Upper lobe of left lung (tissue), 6 donors: ENCODE measurements around the gene PAK5. TPM values are rescaled to one million over a fixed set of nuclear protein-coding genes. Genes with fewer than 3 reads are reported as not detected.
A peak's percentile ranks its signal among the peaks of the same experiment; 100 is the strongest.

Source experiments
- ATAC-seq, 2 donors: fragments of 200-7000 bp; cut with Tn5 transposase; one replicate each; pipeline ENCODE4 v1.9.1; 2022; ENCODE audit warnings: mild to moderate bottlenecking in 2 of 2, moderate library complexity in 2 of 2; ENCODE audit not compliant: low FRiP score in 2 of 2
- DNase-seq, 2 donors: peaks; one replicate each; pipeline ENCODE4 v3.0.0-alpha.2; 2019 to 2020
- H3K27ac ChIP-seq, 4 donors: fragments of 200-600 bp; sonication (generic); one replicate each; pipeline ENCODE4 v1.5.1; 2016 to 2019
- H3K27me3 ChIP-seq, 4 donors: fragments of 200-600 bp; sonication (generic); one replicate each; pipeline ENCODE4 v1.5.1; 2017 to 2019
- H3K36me3 ChIP-seq, 4 donors: fragments of 200-600 bp; sonication (generic); one replicate each; pipeline ENCODE4 v1.5.1; 2016 to 2019
- H3K4me1 ChIP-seq, 4 donors: fragments of 200-600 bp; sonication (generic); one replicate each; pipeline ENCODE4 v1.5.1; 2018 to 2019
- H3K4me3 ChIP-seq, 4 donors: fragments of 200-600 bp; sonication (generic); one replicate each; pipeline ENCODE4 v1.5.1; 2017 to 2019; ENCODE audit warnings: mild to moderate bottlenecking in 2 of 4, moderate library complexity in 1 of 4
- H3K9me3 ChIP-seq, 4 donors: fragments of 200-600 bp; sonication (generic); one replicate each; pipeline ENCODE4 v1.5.1; 2018 to 2019
- CTCF ChIP-seq, 6 experiments: fragments of 450-650 bp in 4 of 6; fragments of 200-600 bp in 2 of 6; sonication (generic) in 2 of 6; IDR thresholded peaks; one replicate each; pipeline ENCODE4 v1.5.1; 2016 to 2019; ENCODE audit warnings: antibody characterized with exemption in 6 of 6
- EP300 ChIP-seq, 4 donors: sonication (generic); formaldehyde crosslinking; IDR thresholded peaks; one replicate each; pipeline ENCODE4 v1.5.1; 2017; ENCODE audit warnings: antibody characterized with exemption in 4 of 4, control low read depth in 2 of 4
- POLR2A ChIP-seq, 4 donors: fragments of 450-650 bp; IDR thresholded peaks; one replicate each; pipeline ENCODE4 v1.5.1; 2016 to 2017; ENCODE audit warnings: antibody characterized with exemption in 4 of 4, mild to moderate bottlenecking in 2 of 4
- POLR2AphosphoS5 ChIP-seq, 2 donors: sonication (generic); formaldehyde crosslinking; IDR thresholded peaks; one replicate each; pipeline ENCODE4 v1.5.1; 2017; ENCODE audit warnings: antibody characterized with exemption in 2 of 2
- WGBS, 2 donors: methylation state at CpG; one replicate each; pipeline ENCODE4 v1.1.5; 2017 to 2018; 5-methylcytosine and 5-hydroxymethylcytosine counted together
- total RNA-seq, 6 donors: library from RNA; depleted of rRNA in 4 of 6; stranded (reverse); fragments of >200 nt in 4 of 6; gene quantifications; one replicate each; pipeline versions ENCODE4 v1.1.0 to v1.2.1, GENCODE V29; 2016 to 2021
- donor health status: DM: no; HTN: no; CAD: no; lungs with moderate emphysema.
- donor health status: DM: no; HTN: yes; CAD: no; lungs with severe emphysema.

The PAK5 gene
- total RNA-seq, 6 donors from 2014 or later = 0.17 to 0.30 (median 0.23) TPM; not detected in 2

GRCh38 chr20:9500121-9500520 is 338.8 kb downstream of the PAK5 start:
- TF ChIP-seq POLR2A (IDR thresholded peaks at IDR 0.05) (no peak), EP300 (IDR thresholded peaks at IDR 0.05) (no peak), POLR2AphosphoS5 (IDR thresholded peaks at IDR 0.05) (no peak), CTCF (IDR thresholded peaks at IDR 0.05) (no peak)
- Histone ChIP-seq H3K4me3 (no peak overlapping the region), H3K36me3 (no peaks in the 10 kb centered on the region), H3K9me3 (no peaks in the 10 kb centered on the region), H3K4me1 (peaks cover 0 to 7% (median 0%) of the 10 kb centered on the region in 4 donors), H3K27me3 (no peaks in the 10 kb centered on the region), H3K27ac (no peak overlapping the region)
- ATAC-seq (peak in 1 of 2 donors; percentile 77), DNase-seq (peak in 1 of 2 donors; percentile 53)
- 25 to 49% methylated on average over 2 of the region's 2 CpGs for WGBS, 2 donors

- no peaks in the 10 kb centered on the region for H3K9me3 ChIP-seq
- WGBS, 2 donors = 86 to 90% methylated on average over 5 of the region's 5 CpGs
- TF ChIP-seq EP300 (IDR thresholded peaks at IDR 0.05) (no peak), CTCF (IDR thresholded peaks at IDR 0.05) (no peak), POLR2AphosphoS5 (IDR thresholded peaks at IDR 0.05) (no peak)
- H3K4me3 ChIP-seq = no peak overlapping the region
- ATAC-seq (no peak), DNase-seq (no peak)
- no peaks in the 10 kb centered on the region for H3K36me3 ChIP-seq
- H3K4me1 ChIP-seq = peaks cover 0 to 7% (median 0%) of the 10 kb centered on the region in 4 donors
- no peaks in the 10 kb centered on the region for H3K27me3 ChIP-seq
- no peak overlapping the region for H3K27ac ChIP-seq
Observed at GRCh38 chr20:9499126-9499899, 339.6 kb downstream of the PAK5 start.

- Histone ChIP-seq H3K4me1 (no peaks in the 10 kb centered on the region), H3K27me3 (no peaks in the 10 kb centered on the region), H3K9me3 (no peaks in the 10 kb centered on the region), H3K36me3 (no peaks in the 10 kb centered on the region), H3K4me3 (no peak overlapping the region), H3K27ac (no peak overlapping the region)
- no peak for TF ChIP-seq POLR2AphosphoS5 (IDR thresholded peaks at IDR 0.05)
- no peak for TF ChIP-seq CTCF (IDR thresholded peaks at IDR 0.05)
- no peak for TF ChIP-seq EP300 (IDR thresholded peaks at IDR 0.05)
- no peak for TF ChIP-seq POLR2A (IDR thresholded peaks at IDR 0.05)
- DNase-seq (no peak), ATAC-seq (no peak)
- 79 to 81% methylated on average over 4 of the region's 4 CpGs for WGBS, 2 donors
Observed at GRCh38 chr20:9498322-9498721, 340.6 kb downstream of the PAK5 start.

- Histone ChIP-seq H3K9me3 (no peaks in the 10 kb centered on the region), H3K4me3 (no peak overlapping the region), H3K27ac (no peak overlapping the region), H3K4me1 (no peaks in the 10 kb centered on the region), H3K36me3 (no peaks in the 10 kb centered on the region), H3K27me3 (no peaks in the 10 kb centered on the region)
- DNase-seq (no peak), ATAC-seq (peak in 1 of 2 donors; percentile 15)
- WGBS, 2 donors = 71 to 74% methylated on average over 3 of the region's 3 CpGs
- TF ChIP-seq POLR2AphosphoS5 (IDR thresholded peaks at IDR 0.05) (no peak), EP300 (IDR thresholded peaks at IDR 0.05) (no peak), POLR2A (IDR thresholded peaks at IDR 0.05) (no peak), CTCF (IDR thresholded peaks at IDR 0.05) (no peak)
Observed at GRCh38 chr20:9496155-9496554, 342.7 kb downstream of the PAK5 start.

GRCh38 chr20:9495701-9496100 is 343.2 kb downstream of the PAK5 start:
- no peaks in the 10 kb centered on the region for H3K27me3 ChIP-seq
- ATAC-seq = no peak
- no peak for TF ChIP-seq CTCF (IDR thresholded peaks at IDR 0.05)
- no peak for TF ChIP-seq EP300 (IDR thresholded peaks at IDR 0.05)
- no peak for TF ChIP-seq POLR2A (IDR thresholded peaks at IDR 0.05)
- TF ChIP-seq POLR2AphosphoS5 (IDR thresholded peaks at IDR 0.05) = no peak

More at GRCh38 chr20:9495701-9496100, 343.2 kb downstream of the PAK5 start:
- DNase-seq = no peak
- no peak overlapping the region for H3K27ac ChIP-seq
- no peaks in the 10 kb centered on the region for H3K4me1 ChIP-seq
- 55 to 69% methylated on average over 2 of the region's 2 CpGs for WGBS, 2 donors
- no peak overlapping the region for H3K4me3 ChIP-seq
- H3K36me3 ChIP-seq = no peaks in the 10 kb centered on the region
- no peaks in the 10 kb centered on the region for H3K9me3 ChIP-seq
